Measurements from ENCODE around the gene MAST2.
"Not testable (repeated sequence)": the region's sequence is repeated elsewhere in the genome, so short reads cannot be mapped to it uniquely, and the experiment has no call there.

The MAST2 gene

DNA sequence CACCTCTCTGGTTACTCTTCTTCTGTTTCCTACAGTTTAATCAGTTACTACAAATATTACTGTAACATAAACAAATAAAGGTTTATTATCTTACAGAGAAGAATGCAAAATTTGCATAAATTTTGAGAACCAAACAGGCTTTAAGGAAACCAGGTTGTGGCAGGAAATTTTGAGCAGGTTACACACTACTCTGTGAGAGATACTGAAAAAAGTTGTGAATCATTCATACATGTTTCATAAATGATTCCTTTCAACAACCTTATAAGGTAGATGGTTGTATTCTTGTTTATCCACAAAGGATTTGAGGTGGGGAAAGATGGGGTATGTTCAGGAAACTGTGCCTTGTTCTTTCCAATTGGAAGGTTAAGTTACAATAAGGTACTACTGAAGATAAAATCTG lies 58.6 kb downstream of the MAST2 start:
- no peak for DNase-seq

DNA sequence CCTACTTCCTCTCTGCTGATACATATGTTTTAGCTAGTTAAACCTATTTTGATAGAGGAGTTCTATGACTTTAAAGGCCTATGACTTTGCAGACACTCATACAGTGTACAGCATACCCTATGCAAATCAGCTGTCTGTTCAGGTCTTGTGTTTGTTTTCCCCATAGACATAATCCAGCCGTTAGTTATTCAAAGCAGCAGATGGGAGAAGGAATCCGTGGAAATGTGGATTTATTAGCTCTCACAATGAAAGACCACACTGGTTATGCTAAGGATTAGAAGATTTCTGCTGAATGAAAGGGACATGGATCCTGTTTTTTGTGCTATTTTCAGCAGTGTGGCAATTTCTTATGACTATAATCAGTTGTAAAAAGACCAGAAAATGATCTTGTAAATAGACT lies 59.8 kb downstream of the MAST2 start:
- no peak for DNase-seq

DNA sequence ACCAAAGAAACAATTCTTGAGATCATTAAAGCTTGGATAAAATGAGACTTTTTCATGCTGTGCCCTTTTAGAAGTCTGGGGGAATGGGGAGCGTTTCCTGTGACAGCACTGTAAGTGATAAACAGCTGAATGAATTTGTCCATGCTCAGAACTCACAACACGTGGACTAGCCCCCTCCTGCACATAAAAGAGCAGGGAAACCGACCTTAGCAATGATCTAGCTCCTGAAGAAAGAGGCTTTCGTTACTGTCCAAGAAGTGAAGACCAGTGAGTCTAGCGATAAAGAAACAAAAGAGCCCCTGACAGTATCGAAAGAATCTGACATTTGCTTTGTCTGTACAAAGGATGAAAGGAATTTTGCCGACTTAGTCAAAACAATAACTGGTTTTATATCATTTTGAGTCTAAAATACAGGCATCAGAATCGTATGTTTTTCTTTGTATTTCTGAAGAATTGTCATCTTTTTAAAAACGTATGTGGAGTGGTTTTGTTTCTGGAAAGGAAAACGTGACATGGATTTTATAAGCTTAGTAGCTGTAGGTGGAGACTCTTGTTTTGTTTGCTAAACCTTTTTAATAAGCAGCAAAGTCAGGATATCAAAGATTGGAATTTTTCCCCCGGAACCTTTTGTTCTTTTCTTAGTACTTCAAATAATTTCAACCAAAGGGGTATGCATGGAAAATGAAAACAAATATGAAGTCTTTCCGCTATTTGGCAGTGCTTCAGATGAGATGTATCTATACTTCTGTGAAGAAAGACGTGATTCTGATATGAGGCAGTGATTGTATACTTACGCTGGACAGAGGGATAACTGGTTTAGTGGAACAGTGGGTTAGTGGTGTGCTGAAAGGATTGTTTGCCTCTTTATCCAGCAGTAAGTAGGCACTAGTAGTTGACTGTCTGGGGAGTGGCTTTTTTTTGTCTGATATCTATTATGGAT lies 61.0 kb downstream of the MAST2 start:
- DNase-seq: no peak

- no peak for DNase-seq
These were observed 64.4 kb downstream of the MAST2 start for GRCh38 chr1:45867697-45868348.

- DNase-seq: no peak
These were observed 65.4 kb downstream of the MAST2 start for GRCh38 chr1:45868861-45869260.

DNA sequence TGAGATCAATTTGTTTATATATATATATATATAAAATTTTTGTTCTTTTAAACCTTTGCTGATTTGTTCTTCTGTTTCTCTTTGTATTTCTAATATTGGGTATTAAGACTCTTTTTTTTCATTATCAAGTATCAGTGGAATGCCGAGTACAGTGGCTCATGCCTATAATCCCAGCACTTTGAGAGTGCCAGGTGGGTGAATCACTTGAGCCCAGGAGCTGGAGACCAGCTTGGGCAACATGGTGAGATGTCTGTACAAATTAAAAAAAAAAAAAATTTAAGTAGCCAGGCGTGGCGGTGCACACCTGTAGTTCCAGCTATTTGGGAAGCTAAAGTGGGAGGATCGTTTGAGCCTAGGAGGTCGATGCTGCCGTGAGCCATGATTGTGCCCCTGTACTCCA lies 67.1 kb downstream of the MAST2 start:
- DNase-seq: no peak

DNA sequence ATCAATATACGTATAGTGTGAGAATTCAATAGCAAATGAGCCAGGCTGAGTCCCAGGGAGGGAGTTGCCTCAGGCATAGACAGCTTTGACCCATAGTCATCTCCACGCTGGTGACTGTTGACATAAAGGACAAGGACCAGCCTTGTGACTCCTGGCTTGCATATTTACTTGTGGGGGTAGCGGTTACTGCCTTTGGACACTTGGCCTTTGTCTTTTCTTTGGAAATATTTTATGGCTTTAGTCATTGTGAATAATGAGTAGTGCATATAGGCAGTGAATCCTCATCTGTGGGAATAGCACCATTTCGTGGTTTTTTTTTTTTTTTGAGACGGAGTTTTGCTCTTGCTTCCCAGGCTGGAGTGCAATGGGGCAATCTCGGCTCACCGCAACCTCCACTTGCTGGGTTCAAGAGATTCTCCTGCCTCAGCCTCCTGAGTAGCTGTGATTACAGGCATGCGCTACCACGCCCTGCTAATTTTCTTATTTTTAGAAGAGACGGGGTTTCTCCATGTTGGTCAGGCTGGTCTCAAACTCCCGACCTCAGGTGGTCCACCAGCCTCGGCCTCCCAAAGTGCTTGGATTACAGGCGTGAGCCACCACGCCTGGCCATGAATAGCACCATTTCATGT lies 68.9 kb downstream of the MAST2 start:
- DNase-seq: not testable (repeated sequence)

DNA sequence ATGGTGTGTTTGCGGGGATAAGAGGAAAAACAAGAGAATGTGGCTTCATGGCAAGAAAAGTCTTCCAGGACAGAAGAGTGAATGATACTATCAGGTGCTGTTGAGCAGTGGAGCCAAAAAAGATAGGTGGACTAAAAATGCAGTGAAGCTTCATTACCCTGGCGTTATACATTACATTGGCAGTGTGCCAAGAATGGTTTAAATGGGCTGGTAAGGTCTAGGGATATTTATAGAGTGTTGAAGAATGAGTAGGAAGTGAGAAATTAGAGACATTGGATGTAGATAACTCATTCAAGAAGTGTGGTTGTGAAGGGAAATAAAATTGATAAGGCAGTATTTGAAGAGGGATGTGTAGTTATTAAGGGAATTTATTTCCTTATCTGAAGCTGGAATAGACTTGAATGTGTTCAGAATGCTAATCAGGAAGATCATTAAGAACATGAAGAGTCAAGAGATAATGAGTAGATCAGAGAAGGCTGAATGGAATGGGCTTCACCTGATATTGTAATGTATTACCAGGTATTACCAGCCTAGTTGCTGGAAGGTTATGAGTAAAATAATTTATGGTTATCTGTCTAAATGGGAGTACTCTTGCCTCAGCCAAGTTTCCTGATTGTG lies 72.7 kb downstream of the MAST2 start:
- DNase-seq: no peak

DNA sequence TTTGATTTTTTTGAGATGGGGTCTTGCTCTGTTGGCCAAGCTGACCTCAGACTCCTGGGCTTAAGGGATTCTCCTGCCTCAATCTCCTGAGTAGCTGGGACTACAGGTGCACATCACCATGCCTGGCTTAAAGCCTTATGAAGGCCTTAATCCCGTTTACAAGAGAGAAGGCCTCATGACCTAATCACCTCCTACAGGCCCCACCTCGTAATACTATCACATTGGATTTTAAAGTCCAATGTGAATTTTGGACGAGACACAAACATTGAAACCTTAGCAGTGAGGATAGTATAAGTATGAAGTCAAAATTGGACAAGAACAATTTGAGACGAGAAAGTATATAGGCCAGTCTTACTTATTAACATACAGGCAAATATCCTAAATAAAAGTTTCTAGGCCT lies 73.9 kb downstream of the MAST2 start:
- no peak for DNase-seq

DNA sequence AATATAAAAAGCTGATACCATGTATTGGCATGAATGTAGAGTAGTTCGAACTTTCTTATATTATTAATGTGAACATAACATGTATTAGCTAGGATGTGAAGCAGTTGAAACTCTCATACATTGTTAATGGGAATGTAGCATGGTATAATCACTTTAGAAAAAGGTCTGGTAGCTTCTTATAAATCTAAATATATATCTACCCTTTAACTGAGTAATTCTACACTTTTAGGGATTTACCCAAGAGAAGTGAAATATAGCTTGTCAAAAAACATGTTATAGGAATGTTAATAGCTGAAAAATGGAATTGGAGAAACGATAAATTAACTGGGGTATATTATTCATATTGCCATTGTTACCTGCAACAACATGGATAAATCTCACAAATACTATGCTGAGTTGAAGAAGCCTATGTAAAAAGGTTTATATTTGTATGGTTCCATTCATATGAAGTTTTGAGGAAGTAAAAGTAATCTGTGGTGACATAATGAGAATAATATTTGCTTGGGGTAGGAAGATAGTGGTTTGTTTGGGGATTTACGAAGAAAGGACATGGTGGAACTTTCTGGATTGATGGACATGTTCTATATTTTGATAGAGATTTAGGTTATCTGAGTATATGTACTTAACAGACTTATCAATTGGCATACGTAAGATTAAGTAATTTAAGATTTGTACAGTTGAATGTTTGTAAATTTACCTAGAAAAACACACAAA lies 76.6 kb downstream of the MAST2 start:
- no peak for DNase-seq

DNA sequence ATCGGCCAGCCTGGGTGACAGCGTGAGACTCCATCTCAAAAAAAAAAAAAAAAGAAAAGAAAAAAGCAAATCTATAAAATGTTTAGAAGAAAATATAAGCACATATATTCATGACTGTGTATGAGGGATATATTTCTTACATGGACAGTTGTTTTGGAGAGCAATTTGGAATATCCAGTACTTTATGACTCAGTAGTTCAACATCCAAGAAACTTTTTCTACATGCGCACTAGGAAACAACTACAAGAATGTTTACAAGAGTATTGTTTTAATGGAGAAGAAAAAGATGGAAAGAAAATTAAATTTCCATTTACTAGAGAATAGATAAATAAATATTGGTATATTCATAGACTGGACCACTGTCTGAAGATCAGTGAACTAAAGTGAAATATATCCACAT lies 77.5 kb downstream of the MAST2 start:
- DNase-seq: no peak

- DNase-seq: no peak
These were observed 80.2 kb downstream of the MAST2 start for GRCh38 chr1:45883658-45884057.

DNA sequence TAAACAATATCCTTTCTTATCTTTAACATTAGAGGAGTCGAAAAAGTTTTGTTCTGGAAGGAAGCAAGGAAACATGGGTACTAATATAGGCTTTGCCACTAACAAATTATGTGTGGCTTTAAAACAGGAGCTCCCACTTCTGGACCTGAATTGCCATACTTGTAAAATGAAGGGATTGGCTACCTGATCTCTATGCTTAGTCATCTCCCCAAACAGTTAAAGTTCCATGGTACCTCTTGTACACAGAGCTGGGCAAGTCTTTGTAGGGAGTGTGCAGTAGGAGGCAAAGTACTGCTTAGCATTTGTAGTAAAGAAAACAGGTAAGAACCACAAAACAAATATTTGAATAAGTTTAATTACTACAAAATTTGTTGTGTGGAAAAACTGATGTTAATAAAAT lies 81.3 kb downstream of the MAST2 start:
- no peak for DNase-seq

- no peak for DNase-seq
These were observed 82.8 kb downstream of the MAST2 start for GRCh38 chr1:45886229-45886628.

DNA sequence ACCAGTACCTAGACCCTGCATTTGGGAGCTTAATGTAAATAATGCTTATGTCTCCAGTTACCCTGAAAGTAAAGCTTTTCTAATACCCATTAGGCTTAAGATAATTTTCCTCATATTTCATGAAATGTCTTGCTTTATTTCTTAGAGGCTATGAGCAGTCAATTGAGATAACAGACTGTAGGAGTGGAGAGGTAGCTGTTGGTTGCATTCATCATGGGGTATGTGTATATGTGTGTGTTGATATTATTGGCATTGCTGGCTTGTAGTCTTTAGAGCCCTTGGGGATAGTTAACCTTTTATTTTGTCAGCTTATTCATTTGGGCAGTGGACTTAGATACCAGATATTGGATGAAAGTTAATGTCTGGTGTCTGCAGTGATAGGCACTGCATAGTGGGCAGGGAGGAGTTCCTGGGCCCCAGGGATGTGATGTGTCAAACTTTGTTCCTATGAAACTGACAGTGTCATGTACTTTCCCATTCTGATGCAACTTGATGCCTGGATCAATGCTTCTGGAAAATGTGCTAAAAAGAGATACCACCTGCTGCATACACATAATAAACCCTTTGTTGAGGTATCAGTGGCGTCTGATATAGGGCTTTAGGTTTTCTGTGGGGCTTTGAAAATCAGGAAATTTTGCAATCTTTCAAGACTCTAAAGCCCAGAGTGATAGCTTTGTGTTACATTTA lies 83.9 kb downstream of the MAST2 start:
- DNase-seq: no peak

DNA sequence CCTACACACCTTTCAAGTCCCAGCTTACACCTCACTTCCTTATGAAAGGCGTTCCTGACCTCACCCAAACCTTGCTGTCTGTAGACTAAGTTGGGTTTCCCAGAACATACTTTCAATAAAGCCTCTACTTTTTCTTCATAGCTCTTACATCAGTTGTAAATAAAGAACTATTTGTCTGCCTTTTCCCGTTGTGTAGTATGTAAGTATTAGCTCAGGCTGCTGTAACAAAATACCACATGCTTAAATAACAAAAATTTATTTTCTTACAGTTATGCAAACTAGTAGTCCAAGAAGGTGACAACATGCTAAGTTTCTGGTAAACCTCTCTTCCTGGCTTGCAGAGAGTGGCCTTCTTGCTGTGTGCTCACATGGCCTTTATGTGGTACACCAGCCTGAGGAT lies 86.7 kb downstream of the MAST2 start:
- no peak for DNase-seq

GRCh38 chr1:45891087-45891486 lies 87.7 kb downstream of the MAST2 start:
- DNase-seq: no peak

GRCh38 chr1:45892068-45892785 lies 88.8 kb downstream of the MAST2 start:
- DNase-seq: no peak

- no peak for DNase-seq
These were observed 90.9 kb downstream of the MAST2 start for GRCh38 chr1:45894331-45894730.

- DNase-seq: no peak
These were observed 91.5 kb downstream of the MAST2 start for GRCh38 chr1:45894921-45895320.

- DNase-seq: no peak
These were observed 92.0 kb downstream of the MAST2 start for GRCh38 chr1:45895406-45895805.

Data from activated T-cell treated with anti-CD3 and anti-CD28 coated beads, Interleukin-2, amount 50 U/mL, for 48 hours (primary cell).